ENCODE data around the gene ZNF688. TPM values are rescaled to one million over a fixed set of nuclear protein-coding genes. Genes with fewer than 3 reads are reported as not detected.

ZNF688 gene
- total and polyA plus RNA-seq, 2 of the 8 experiments (the other 6 are each of a cell fraction or from before 2014, with no cell fraction given) = 2.7 to 3.5 TPM

DNA sequence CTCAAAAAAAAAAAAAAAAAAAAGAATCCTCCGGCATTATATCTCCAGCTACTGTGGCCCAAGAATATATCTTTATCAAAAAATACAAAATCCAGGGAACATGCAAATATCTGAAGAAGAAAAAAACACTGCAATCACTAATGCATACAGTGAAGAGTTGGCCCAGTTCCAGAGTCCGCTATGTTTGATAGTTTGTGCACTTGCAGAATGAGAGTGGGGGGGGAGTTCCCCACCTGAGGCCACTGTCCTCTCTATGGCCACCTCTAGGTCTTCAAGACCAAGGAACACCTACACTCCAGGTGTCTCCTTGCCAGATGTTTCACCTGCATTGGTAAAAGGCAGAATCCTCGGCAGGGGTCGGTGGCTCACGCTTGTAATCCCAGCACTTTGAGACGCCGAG, 9.9 kb upstream of the ZNF688 start:
- Histone ChIP-seq H2BK15ac (ENCODE audit: low read length) (no peak overlapping the region), H3K9me3 (ENCODE audit: insufficient read depth in 2 of 2, low read depth in 1 of 2, low read length in 1 of 2) (no peaks in the 10 kb centered on the region), H3K18ac (ENCODE audit: extremely low read depth, low read length) (no peak overlapping the region), H3K79me2 (ENCODE audit: control insufficient read depth in 1 of 2, insufficient read depth in 2 of 2, low read length in 2 of 2) (peaks cover 0 to 4% of the 10 kb centered on the region in 2 experiments; a peak in 1 of 4 replicates), H3K4me1 (replicated peaks in 1 of 4; ENCODE audit: control insufficient read depth in 3 of 4, insufficient read depth in 4 of 4, low read length in 3 of 4) (no peaks in the 10 kb centered on the region; a peak in 3 of 7 replicates), H2BK5ac (ENCODE audit: low read depth, low read length) (no peak overlapping the region), H3K23me2 (ENCODE audit: low read depth, low read length) (peaks cover 7% of the 10 kb centered on the region; the same call in 1 of the 2 replicates), H3K4me2 (ENCODE audit: insufficient read depth in 1 of 2, low read depth in 2 of 2, low read length in 2 of 2) (no peak overlapping the region), H2AFZ (ENCODE audit: low read length) (no peak overlapping the region), H4K20me1 (replicated peaks in 1 of 2; ENCODE audit: control insufficient read depth in 1 of 2, insufficient read depth in 2 of 2, low read length in 2 of 2) (peaks cover 0 to 3% of the 10 kb centered on the region in 2 experiments), H3K36me3 (ENCODE audit: control insufficient read depth in 2 of 4, insufficient read depth in 4 of 4, low read length in 3 of 4) (peaks cover 6 to 21% (median 12%) of the 10 kb centered on the region in 4 experiments; a peak in 7 of 8 replicates), H2BK12ac (ENCODE audit: low read depth, low read length) (no peak overlapping the region), H3K79me1 (ENCODE audit: low read depth, low read length) (peaks cover 6% of the 10 kb centered on the region), H3K27ac (ENCODE audit: low read depth, low read length) (no peak overlapping the region), H2BK20ac (ENCODE audit: low read length) (no peak overlapping the region), H3K56ac (replicated peaks; ENCODE audit: insufficient read length, low read depth, low read length) (no peak overlapping the region), H3K14ac (ENCODE audit: insufficient read length) (no peak overlapping the region), H3K9ac (replicated peaks in 1 of 4; ENCODE audit: extremely low read depth in 1 of 4, low read depth in 3 of 4, low read length in 3 of 4) (no peak overlapping the region), H2BK120ac (replicated peaks; ENCODE audit: low read depth, low read length) (no peak overlapping the region), H4K8ac (ENCODE audit: extremely low read depth, insufficient read depth, low read length) (no peak overlapping the region), H4K5ac (ENCODE audit: insufficient read length, low read depth, low read length) (no peak overlapping the region), H3K23ac (ENCODE audit: insufficient read length) (no peak overlapping the region), H4K91ac (replicated peaks; ENCODE audit: insufficient read length, low read length) (no peak overlapping the region), H3K4me3 (ENCODE audit: extremely low read depth in 1 of 4, insufficient read depth in 2 of 4, low read depth in 3 of 4, low read length in 4 of 4) (no peak overlapping the region), H3K4ac (replicated peaks; ENCODE audit: insufficient read length, low read depth, low read length) (no peak overlapping the region), H2AK5ac (ENCODE audit: low read depth, low read length) (no peak overlapping the region), H3K27me3 (replicated peaks in 1 of 4; ENCODE audit: control insufficient read depth in 3 of 4, extremely low read depth in 1 of 4, insufficient read depth in 3 of 4, low read length in 3 of 4) (no peaks in the 10 kb centered on the region)
- WGBS, 2 experiments (ENCODE audit: extremely low coverage in 1 of 2, insufficient coverage in 1 of 2, insufficient read length in 1 of 2, insufficient replicate concordance in 2 of 2, low coverage in 1 of 2, low lambda C conversion rate in 2 of 2, missing lambda C conversion rate in 1 of 2) = 92% methylated on average over 6 of the region's 7 CpGs; no CpG with 5 or more reads in 1 of the 2 experiments
- FAIRE-seq (no peak), DNase-seq (ENCODE audit: low read depth in 1 of 2, low spot score in 2 of 2) (no peak)
- ChIA-PET CTCF (ENCODE audit: partially characterized antibody) (interaction anchor here (0.6 to 1.4 kb wide), 4 partner anchors 15 to 135 kb away, joined by 3 to 8 read pairs (median 3); no protein-coding TSS in a partner anchor), POLR2A (ENCODE audit: partially characterized antibody) (interaction anchor here (1.2 to 5.9 kb wide), 5 partner anchors 10 to 46 kb away, joined by 3 to 45 read pairs (median 3); partner anchors contain the start of gene ZNF688)
- no peak for TF ChIP-seq RNF2 (IDR thresholded peaks at IDR 0.05; ENCODE audit: borderline replicate concordance, low read depth, low read length, missing control alignments, poor library complexity, severe bottlenecking)

All from H1 (cell line).